Measurements from ENCODE around the gene SARDH. TPM values are rescaled to one million over a fixed set of nuclear protein-coding genes. Genes with fewer than 3 reads are reported as not detected.

Gene SARDH
- total RNA-seq, 3 donors from 2014 or later, result 3.6 to 5.5 (median 5.0) TPM

- Mint-ChIP-seq H3K4me1 (ENCODE audit: low read depth) (peaks cover 14% of the 10 kb centered on the region), H3K27me3 (ENCODE audit: low read depth) (no peaks in the 10 kb centered on the region), H3K4me3 (no peak overlapping the region), H3K36me3 (ENCODE audit: insufficient read depth) (no peaks in the 10 kb centered on the region), H3K9me3 (no peaks in the 10 kb centered on the region)
- DNase-seq, result no peak
- no peak for ATAC-seq
These were observed 26.5 kb downstream of the SARDH start for GRCh38 chr9:133711428-133712220.

DNA sequence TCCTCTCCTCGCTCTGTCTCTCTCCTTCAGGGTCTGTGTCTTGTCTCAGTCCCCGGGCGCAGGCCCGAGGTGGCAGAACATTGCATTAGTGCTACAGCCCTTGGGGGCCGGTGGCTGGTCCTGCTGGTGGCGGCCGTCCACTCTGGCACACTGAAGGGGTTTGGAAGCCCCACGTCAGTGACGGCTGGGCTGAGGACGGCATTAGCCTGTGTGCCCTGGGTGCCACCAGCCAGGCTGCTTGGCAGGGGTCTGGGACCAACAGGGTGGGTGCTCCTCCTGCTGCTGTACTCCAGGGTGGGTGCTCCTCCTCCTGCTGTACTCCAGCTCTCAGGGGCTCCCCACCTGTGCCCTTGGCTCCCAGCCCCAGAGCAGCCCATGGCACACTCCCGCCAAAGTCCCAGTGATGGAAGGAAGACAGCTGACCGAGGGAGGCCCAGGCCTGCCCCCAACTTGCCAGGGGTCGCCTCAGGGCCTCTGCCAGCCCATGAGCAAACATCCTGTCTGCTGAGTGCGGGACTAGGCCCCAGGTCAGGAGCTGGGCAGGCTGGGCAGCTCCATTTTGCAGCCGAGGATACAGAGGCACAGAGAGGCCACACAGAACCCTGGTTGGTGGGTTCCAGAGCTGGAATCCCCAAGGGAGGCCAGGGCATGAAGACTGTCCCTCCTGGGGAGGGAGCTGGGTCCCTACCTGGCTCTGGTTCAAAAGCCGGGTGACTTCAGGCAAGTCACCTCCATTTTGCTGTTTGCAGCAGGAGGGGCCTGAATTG is 27.3 kb downstream of the SARDH start:
- no peaks in the 10 kb centered on the region for H3K9me3 Mint-ChIP-seq
- H3K27me3 Mint-ChIP-seq (ENCODE audit: low read depth), result no peaks in the 10 kb centered on the region
- no peak overlapping the region for H3K4me3 Mint-ChIP-seq
- no peaks in the 10 kb centered on the region for H3K36me3 Mint-ChIP-seq (ENCODE audit: insufficient read depth)
- ATAC-seq (no peak), DNase-seq (no peak)
- peaks cover 14% of the 10 kb centered on the region for H3K4me1 Mint-ChIP-seq (ENCODE audit: low read depth)

GRCh38 chr9:133709691-133710571 is 28.2 kb downstream of the SARDH start:
- no peak overlapping the region for H3K4me3 Mint-ChIP-seq
- H3K27me3 Mint-ChIP-seq (ENCODE audit: low read depth), result no peaks in the 10 kb centered on the region
- H3K4me1 Mint-ChIP-seq (ENCODE audit: low read depth), result peaks cover 14% of the 10 kb centered on the region
- no peak for ATAC-seq
- H3K9me3 Mint-ChIP-seq, result no peaks in the 10 kb centered on the region
- DNase-seq, result no peak
- no peaks in the 10 kb centered on the region for H3K36me3 Mint-ChIP-seq (ENCODE audit: insufficient read depth)

- no peaks in the 10 kb centered on the region for H3K9me3 Mint-ChIP-seq
- ATAC-seq, result peak; percentile 93
- H3K4me1 Mint-ChIP-seq (ENCODE audit: low read depth), result peaks cover 16% of the 10 kb centered on the region
- no peak overlapping the region for H3K4me3 Mint-ChIP-seq
- peak; percentile 70 for DNase-seq
- H3K36me3 Mint-ChIP-seq (ENCODE audit: insufficient read depth), result no peaks in the 10 kb centered on the region
- no peaks in the 10 kb centered on the region for H3K27me3 Mint-ChIP-seq (ENCODE audit: low read depth)
These were observed 29.0 kb downstream of the SARDH start for GRCh38 chr9:133709015-133709611.

- H3K36me3 Mint-ChIP-seq (ENCODE audit: insufficient read depth), result no peaks in the 10 kb centered on the region
- ATAC-seq, result no peak
- DNase-seq, result no peak
- H3K4me1 Mint-ChIP-seq (ENCODE audit: low read depth), result peaks cover 20% of the 10 kb centered on the region
- H3K9me3 Mint-ChIP-seq, result no peaks in the 10 kb centered on the region
- no peak overlapping the region for H3K4me3 Mint-ChIP-seq
- H3K27me3 Mint-ChIP-seq (ENCODE audit: low read depth), result no peaks in the 10 kb centered on the region
These were observed 29.7 kb downstream of the SARDH start for GRCh38 chr9:133708246-133709014.

DNA sequence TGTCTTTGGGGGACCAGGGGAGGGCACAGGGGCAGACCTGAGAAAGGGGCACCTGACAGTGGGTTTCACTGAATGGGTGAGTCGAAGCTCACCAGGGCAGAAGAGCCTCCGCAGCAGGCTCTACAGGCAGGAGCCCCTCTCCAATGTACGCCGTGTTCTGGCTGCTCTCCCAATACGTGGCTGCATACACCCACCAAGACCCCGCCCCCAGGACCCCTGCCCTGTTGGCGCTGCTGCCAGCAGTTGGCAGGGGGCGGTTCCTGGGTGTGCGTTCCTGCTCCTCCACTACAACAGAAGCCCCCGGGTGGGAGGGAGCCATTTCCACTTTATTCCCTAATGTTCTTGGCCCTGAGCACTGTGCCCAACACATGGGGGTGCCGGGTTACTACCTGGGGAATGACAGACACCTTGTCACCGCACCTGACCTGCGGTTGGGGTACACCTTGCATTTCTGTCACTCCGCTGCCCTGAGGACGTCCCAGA is 30.3 kb downstream of the SARDH start:
- DNase-seq, result no peak
- ATAC-seq, result no peak
- Mint-ChIP-seq H3K4me3 (no peak overlapping the region), H3K36me3 (ENCODE audit: insufficient read depth) (no peaks in the 10 kb centered on the region), H3K4me1 (ENCODE audit: low read depth) (peaks cover 20% of the 10 kb centered on the region), H3K9me3 (no peaks in the 10 kb centered on the region), H3K27me3 (ENCODE audit: low read depth) (no peaks in the 10 kb centered on the region)

GRCh38 chr9:133707065-133707762 is 30.9 kb downstream of the SARDH start:
- DNase-seq, result no peak
- Mint-ChIP-seq H3K27me3 (ENCODE audit: low read depth) (no peaks in the 10 kb centered on the region), H3K4me3 (no peak overlapping the region), H3K9me3 (no peaks in the 10 kb centered on the region), H3K4me1 (ENCODE audit: low read depth) (peaks cover 22% of the 10 kb centered on the region), H3K36me3 (ENCODE audit: insufficient read depth) (no peaks in the 10 kb centered on the region)
- no peak for ATAC-seq

GRCh38 chr9:133706307-133707050 is 31.7 kb downstream of the SARDH start:
- Mint-ChIP-seq H3K9me3 (no peaks in the 10 kb centered on the region), H3K36me3 (ENCODE audit: insufficient read depth) (no peaks in the 10 kb centered on the region), H3K4me1 (ENCODE audit: low read depth) (peaks cover 28% of the 10 kb centered on the region), H3K4me3 (no peak overlapping the region), H3K27me3 (ENCODE audit: low read depth) (no peaks in the 10 kb centered on the region)
- DNase-seq (no peak), ATAC-seq (no peak)

DNA sequence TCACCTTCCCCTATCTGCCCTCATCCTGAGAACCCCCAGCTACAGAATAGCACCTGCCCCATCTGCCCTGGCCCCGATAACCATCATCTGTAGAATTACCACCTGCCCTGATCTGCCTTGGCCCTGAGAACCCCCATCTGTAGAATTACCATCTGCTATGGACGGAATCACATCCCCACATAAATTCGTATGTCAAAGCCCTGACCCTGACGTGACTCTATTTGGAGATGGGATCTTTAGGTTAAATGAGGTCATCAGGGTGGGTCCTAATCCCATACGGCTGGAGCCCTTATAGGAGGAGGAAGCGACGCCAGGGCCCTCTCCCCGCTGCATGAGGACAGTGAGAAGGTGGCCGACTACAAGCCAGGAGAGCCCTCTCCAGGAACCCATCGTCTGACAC is 32.6 kb downstream of the SARDH start:
- no peaks in the 10 kb centered on the region for H3K9me3 Mint-ChIP-seq
- no peak for ATAC-seq
- DNase-seq, result no peak
- H3K4me3 Mint-ChIP-seq, result no peak overlapping the region
- H3K4me1 Mint-ChIP-seq (ENCODE audit: low read depth), result peaks cover 37% of the 10 kb centered on the region
- H3K27me3 Mint-ChIP-seq (ENCODE audit: low read depth), result no peaks in the 10 kb centered on the region
- H3K36me3 Mint-ChIP-seq (ENCODE audit: insufficient read depth), result no peaks in the 10 kb centered on the region

GRCh38 chr9:133704711-133705181 is 33.4 kb downstream of the SARDH start:
- Mint-ChIP-seq H3K4me1 (ENCODE audit: low read depth) (peaks cover 39% of the 10 kb centered on the region), H3K27me3 (ENCODE audit: low read depth) (no peaks in the 10 kb centered on the region), H3K36me3 (ENCODE audit: insufficient read depth) (no peaks in the 10 kb centered on the region), H3K9me3 (no peaks in the 10 kb centered on the region), H3K4me3 (no peak overlapping the region)
- ATAC-seq, result no peak
- no peak for DNase-seq

DNA sequence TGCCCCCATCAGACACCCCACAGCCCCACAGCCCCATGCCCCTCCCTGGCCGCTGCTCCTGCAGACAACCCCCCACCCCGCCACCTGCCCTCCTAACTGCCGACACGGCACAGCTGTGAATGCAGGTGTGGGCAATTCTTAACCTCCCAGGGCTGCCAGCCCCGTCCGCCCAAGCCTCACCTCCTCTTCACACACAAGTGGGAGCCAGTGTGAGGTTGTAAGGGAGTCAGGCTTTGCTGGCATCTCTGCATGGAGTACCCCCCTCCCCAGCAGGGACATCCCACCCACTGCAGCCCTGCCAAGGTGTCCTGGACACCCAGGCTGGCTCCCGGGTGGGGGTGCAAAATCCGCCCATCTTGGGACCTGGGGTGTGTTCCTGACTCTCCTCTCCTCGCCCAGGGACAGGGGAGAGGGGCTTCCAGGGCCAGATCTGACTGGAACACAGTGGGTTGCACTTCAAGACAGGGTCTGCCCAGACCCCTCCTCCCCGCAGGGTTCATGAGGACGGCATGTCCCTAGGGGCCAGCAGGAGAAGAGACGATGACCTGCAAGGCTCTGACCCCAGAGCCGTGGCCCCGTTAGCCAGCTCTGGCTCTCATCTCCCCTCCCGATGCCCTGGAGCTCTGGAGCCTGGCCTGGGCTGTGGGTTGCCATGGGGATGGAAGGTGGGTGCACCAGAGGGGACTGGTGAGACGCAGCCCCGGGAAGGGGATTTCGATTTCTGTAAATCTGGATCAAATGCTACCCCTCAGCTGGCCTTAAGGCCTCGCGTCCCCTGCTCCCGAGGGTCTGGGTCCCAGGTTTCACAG is 34.4 kb downstream of the SARDH start:
- peaks cover 35% of the 10 kb centered on the region for H3K4me1 Mint-ChIP-seq (ENCODE audit: low read depth)
- no peaks in the 10 kb centered on the region for H3K27me3 Mint-ChIP-seq (ENCODE audit: low read depth)
- no peak for ATAC-seq
- DNase-seq, result no peak
- no peaks in the 10 kb centered on the region for H3K36me3 Mint-ChIP-seq (ENCODE audit: insufficient read depth)
- no peak overlapping the region for H3K4me3 Mint-ChIP-seq
- no peaks in the 10 kb centered on the region for H3K9me3 Mint-ChIP-seq
